HG03565 (cell line): ENCODE measurements around the gene TMEM239.
"Not testable (repeated sequence)": the region's sequence is repeated elsewhere in the genome, so short reads cannot be mapped to it uniquely, and the experiment has no call there.

Experiments
- ATAC-seq: cut with Tn5 transposase; IDR thresholded peaks from one replicate; pipeline ENCODE4 v1.9.1; 2021; ENCODE audit warnings: mild to moderate bottlenecking, moderate library complexity; ENCODE audit not compliant: unreplicated experiment

Gene TMEM239

GRCh38 chr20:2816030-2816582 lies at the start of gene TMEM239:
Gene TMEM239, plus strand, starts transcription at chr20:2816364. Its CDS starts 191 bp downstream, at chr20:2816555.
- no peak for ATAC-seq

- no peak for ATAC-seq
Observed at GRCh38 chr20:2767768-2768631, 48.2 kb upstream of the TMEM239 start.

GRCh38 chr20:2768632-2769015 lies 47.5 kb upstream of the TMEM239 start:
- no peak for ATAC-seq

- not testable (repeated sequence) for ATAC-seq
Observed at GRCh38 chr20:2770091-2770490, 46.1 kb upstream of the TMEM239 start.

DNA sequence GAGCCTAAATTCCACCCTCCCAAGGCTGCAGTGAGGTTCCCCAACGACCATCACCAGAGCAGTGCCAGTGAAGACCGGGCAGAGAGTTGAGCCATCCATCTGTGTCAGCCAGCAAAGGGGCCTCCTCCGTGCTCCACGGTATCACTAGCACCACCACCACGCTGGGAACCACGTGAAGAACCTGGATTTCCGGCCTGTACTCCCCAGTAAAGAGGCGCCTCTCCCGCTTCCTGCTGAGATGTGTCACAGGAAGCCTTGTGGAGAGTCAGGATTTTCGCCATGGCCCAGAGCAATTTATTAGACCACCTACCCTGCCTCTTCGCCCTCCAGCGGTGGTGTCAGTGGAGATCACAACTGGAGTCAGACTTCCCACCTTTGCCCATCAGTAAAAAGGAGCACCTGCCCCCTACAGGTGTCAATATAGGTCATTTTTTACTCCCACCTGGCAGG lies 44.5 kb upstream of the TMEM239 start:
- ATAC-seq, result no peak

- ATAC-seq, result no peak
Observed at GRCh38 chr20:2773812-2774211, 42.4 kb upstream of the TMEM239 start.

- ATAC-seq, result no peak
Observed at GRCh38 chr20:2775139-2775538, 41.0 kb upstream of the TMEM239 start.

GRCh38 chr20:2778602-2779321 lies 37.4 kb upstream of the TMEM239 start:
- no peak for ATAC-seq

DNA sequence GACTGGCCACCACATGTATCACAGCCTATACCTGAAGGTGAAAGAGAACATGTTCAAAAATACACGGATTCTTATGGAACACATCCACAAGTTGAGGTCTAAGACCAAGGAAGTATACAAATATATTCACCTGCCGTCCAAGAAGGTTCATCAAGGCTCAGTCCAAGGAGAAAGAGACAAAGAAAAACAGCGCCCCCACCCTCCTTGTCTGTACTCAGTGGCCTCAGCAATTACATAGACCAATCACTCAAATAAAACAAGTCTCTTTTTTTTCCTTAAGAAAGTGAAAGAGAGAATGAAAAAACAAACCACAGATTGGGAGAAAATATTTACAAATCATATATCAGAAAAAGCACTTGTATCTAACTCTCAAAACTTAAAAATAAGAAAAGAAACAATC lies 35.2 kb upstream of the TMEM239 start:
- no peak for ATAC-seq

DNA sequence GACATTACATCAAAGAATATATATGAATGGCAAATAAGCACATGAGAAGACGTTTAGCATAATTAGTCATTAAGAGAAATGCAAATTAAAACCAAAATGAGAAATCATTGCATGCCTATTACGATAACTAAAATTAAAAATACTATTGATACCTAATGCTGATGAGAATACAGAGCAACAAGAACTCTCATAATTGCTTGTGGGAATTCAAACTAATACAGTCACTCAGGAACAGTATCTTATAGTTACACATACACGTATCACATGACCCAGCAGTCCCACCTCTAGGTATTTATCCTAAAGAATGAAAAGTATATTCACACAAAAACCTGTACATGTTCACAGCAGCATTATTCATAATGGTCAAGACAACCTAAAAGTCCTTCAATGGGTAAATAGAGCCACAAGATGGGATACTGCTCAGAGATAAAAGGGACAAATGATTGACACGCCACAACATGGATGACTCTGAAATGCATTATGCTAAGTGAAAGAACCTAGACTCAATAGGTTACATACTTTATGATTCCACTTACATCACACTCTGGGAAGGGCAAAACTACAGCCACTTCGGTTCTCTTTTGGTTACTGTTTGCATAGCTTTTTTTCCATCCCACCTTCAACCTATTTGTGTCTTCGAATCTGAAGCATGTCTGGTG lies 32.1 kb upstream of the TMEM239 start:
- no peak for ATAC-seq

DNA sequence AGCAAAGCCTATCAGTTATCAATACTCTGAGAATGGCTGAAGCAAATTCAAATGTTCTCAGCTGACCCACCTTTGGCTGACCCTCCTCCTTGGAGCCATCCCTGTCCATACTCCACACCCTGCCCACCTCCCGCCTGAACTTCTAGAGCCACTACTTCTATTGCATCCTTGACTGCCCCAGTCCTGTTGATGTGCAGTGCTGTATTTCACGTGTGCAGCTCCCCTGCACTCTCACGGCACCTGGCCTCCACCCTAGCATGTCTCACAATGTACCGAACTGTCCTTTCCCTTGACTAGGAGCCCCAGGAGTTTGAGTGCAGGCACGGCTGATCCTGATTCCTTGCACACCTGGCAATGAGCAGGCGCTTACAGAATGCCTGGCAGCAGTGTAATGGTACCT lies 22.7 kb upstream of the TMEM239 start:
- ATAC-seq, result no peak

DNA sequence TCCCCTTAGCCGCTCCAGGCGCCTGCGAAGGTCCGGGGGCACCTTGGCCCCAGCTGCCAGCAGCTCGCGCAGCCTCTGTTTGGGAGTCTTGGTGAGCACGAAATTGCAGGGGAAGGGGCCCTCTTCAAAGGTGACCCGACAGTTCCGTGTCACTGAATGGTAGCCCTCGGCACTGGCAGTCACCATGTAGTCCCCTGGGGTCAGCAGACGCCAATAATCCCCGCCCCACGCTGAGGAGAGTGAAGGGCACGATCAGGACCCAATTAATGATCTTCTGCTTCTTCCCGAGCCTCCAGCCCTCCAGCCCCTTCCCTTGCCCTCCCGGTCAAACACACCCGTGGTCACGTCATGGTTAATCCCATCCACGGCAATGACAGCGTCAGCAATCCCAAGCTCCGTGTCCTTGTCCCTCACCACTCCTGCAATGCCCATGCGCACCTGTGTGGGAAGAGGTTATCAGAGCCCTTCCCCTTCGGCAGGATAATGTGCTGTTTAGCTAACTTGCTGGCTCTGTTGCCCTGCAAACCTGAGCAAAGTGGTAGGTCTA lies 21.9 kb upstream of the TMEM239 start:
- ATAC-seq, result no peak

- ATAC-seq, result no peak
Observed at GRCh38 chr20:2794866-2795447, 21.2 kb upstream of the TMEM239 start.

- no peak for ATAC-seq
Observed at GRCh38 chr20:2795451-2795850, 20.7 kb upstream of the TMEM239 start.

GRCh38 chr20:2796011-2796660 lies 20.0 kb upstream of the TMEM239 start:
- no peak for ATAC-seq

DNA sequence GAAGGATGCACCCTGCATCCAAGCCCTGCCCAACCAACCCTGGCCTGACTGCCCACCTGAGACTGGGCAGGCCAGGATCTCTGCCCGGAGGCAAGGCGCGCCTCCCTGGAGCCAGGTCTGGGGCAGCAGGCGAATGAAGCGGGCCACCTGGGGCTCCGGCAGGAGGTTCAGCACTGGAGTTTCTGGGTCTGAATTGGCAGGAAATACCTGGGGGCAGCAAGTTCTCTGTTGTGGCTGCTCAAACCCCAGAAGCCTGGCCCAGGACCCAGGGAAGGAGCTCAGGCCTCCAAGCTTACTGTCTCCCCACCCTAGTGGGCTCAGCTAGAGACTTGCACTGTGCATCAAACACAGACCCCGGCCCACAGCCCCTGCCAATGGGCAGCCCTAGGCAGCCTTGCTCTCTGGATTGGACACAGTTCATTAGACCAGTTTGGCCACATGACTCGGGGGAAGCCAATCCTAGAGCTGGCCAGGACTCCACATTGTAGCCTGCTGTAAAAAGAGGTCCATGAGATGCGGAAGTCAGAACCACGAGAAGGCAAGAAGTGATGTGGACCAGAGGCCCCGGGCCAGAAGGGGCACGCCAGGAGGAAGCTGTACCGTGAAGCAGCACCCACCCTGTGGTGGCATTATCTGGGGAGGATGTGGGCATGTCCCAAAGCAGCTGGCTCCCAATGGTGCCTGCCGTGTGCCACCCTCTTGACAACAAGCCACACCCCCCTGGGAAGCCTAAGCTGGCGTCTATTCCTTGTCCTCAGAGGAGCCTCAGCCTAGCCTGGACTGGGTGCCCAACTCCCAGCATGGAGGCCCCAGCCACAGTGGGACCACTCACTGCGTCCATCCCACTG lies 18.8 kb upstream of the TMEM239 start:
- ATAC-seq, result no peak

- ATAC-seq, result no peak
Observed at GRCh38 chr20:2798095-2798805, 17.9 kb upstream of the TMEM239 start.

- ATAC-seq, result no peak
Observed at GRCh38 chr20:2798814-2799213, 17.4 kb upstream of the TMEM239 start.

DNA sequence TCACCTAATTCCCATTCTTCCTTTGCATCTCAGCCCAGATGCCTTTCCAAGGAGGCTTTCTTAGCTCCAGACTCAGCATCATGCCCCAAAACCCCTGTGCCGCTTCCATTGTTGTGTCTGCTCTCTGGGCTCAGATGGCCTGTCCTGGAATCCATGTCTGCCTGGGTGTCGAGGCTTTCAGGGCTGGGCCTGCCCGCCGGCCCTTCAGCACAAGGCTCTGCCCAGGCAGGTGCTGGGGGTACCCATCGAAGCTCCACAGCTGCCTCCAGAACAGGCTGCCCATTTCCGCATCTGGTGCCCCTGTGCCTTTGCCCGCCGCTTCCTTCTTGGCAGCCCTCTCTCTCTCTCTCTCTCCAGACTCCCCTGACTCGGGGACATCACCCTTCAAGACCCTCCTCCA lies 16.9 kb upstream of the TMEM239 start:
- ATAC-seq, result no peak
